ENCODE measurements around the gene GBP1. TPM values are rescaled to one million over a fixed set of nuclear protein-coding genes. Genes with fewer than 3 reads are reported as not detected.

The GBP1 gene, protein sequence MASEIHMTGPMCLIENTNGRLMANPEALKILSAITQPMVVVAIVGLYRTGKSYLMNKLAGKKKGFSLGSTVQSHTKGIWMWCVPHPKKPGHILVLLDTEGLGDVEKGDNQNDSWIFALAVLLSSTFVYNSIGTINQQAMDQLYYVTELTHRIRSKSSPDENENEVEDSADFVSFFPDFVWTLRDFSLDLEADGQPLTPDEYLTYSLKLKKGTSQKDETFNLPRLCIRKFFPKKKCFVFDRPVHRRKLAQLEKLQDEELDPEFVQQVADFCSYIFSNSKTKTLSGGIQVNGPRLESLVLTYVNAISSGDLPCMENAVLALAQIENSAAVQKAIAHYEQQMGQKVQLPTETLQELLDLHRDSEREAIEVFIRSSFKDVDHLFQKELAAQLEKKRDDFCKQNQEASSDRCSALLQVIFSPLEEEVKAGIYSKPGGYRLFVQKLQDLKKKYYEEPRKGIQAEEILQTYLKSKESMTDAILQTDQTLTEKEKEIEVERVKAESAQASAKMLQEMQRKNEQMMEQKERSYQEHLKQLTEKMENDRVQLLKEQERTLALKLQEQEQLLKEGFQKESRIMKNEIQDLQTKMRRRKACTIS
- 10 to 100 TPM; 21.1 to 51.8 (median 24.2) TPM for total RNA-seq

DNA sequence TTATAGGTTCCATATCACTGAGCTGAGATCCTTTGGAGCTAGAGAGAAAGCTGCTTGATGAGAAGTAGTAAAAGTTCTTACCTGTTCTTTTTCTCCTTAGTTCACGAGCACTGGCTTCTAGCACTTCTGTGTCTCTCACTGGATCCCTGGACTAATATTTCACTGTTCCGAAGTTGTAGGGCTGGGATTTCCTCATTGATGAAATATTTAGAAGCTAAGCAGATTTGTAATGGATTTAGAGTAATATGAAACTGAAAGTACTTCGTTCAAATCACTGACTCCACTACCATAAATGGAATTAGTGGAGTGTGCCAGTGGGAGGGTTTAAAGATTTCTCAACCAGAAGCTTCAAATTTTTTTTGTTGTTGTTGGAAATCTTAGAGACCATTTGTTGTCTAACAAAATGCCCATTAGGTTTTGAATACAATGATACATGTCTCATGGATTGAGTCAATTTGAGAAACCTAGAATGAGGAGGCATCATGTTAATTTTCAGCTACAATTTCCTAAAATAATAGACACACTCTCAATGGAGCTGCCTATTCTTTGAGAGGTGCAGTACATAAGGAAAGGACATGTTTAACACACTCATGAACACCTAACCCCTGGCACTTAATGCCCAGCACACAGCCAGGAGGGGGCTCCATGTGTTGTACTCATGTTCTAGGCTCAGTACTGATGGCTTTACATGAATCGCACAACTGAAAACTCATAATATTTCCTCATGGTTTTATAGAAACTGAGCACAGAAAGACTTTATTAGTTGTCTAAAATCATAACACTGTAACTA lies at the start of gene GBP1:
Gene GBP1, minus strand, starts transcription at position 130 of the 790 bp plus-strand sequence. CDS start 1,974 bp downstream, outside the sequence.
- Histone ChIP-seq H3K9me3 (no peaks in the 10 kb centered on the region), H3K4me3 (peak within 1 kb of the TSS; percentile 30 to 61 (median 44)), H3K36me3 (no peaks in the 10 kb centered on the region), H3K27ac (peak within 1 kb of the TSS; percentile 79 to 95 (median 92)), H3K27me3 (no peaks in the 10 kb centered on the region), H3K4me1 (peaks cover 0 to 65% (median 21%) of the 10 kb centered on the region in 4 donors)
- WGBS, 2 donors = 11 to 17% methylated on average over 4 of the region's 4 CpGs
- DNase-seq (ENCODE audit: low spot score in 2 of 2) = peak in 1 of 2 donors; percentile 61
- peak; percentile 56 to 66 for TF ChIP-seq POLR2A (IDR thresholded peaks at IDR 0.05)
- peak in 1 of 2 donors; percentile 89 for TF ChIP-seq EP300 (IDR thresholded peaks at IDR 0.05)
- TF ChIP-seq, protein P1, sequence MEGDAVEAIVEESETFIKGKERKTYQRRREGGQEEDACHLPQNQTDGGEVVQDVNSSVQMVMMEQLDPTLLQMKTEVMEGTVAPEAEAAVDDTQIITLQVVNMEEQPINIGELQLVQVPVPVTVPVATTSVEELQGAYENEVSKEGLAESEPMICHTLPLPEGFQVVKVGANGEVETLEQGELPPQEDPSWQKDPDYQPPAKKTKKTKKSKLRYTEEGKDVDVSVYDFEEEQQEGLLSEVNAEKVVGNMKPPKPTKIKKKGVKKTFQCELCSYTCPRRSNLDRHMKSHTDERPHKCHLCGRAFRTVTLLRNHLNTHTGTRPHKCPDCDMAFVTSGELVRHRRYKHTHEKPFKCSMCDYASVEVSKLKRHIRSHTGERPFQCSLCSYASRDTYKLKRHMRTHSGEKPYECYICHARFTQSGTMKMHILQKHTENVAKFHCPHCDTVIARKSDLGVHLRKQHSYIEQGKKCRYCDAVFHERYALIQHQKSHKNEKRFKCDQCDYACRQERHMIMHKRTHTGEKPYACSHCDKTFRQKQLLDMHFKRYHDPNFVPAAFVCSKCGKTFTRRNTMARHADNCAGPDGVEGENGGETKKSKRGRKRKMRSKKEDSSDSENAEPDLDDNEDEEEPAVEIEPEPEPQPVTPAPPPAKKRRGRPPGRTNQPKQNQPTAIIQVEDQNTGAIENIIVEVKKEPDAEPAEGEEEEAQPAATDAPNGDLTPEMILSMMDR (IDR thresholded peaks at IDR 0.05) = no peak

DNA sequence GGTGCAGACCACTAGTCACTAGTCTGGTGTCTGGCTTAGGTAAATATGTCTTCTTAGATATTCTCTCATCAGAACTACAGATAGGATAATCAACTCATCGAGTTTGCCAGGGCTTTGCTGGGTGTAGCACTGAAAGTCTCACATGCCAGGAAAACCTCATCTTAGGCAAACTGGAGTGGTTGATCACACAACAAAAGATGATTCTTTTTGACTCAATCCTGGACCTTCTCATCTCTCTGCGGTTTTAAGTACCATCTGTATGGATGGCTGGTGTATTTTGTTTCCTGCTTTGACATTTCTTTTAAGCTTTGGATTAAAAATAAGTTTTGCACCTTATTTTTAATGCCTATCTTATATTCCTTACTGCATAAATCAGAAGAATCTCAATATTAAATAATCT lies 49.7 kb upstream of the GBP1 start:
- Histone ChIP-seq H3K27ac (no peak overlapping the region), H3K4me1 (peaks cover 0 to 6% (median 0%) of the 10 kb centered on the region in 4 donors), H3K4me3 (no peak overlapping the region), H3K27me3 (no peaks in the 10 kb centered on the region), H3K9me3 (no peaks in the 10 kb centered on the region), H3K36me3 (peaks cover 0 to 98% (median 14%) of the 10 kb centered on the region in 3 donors)
- TF ChIP-seq, protein P1 (IDR thresholded peaks at IDR 0.05) = no peak
- TF ChIP-seq EP300 (IDR thresholded peaks at IDR 0.05) = no peak
- no peak for TF ChIP-seq POLR2A (IDR thresholded peaks at IDR 0.05)
- DNase-seq (ENCODE audit: low spot score in 2 of 2) = no peak
- 85 to 86% methylated on average over 2 of the region's 2 CpGs for WGBS, 2 donors

DNA sequence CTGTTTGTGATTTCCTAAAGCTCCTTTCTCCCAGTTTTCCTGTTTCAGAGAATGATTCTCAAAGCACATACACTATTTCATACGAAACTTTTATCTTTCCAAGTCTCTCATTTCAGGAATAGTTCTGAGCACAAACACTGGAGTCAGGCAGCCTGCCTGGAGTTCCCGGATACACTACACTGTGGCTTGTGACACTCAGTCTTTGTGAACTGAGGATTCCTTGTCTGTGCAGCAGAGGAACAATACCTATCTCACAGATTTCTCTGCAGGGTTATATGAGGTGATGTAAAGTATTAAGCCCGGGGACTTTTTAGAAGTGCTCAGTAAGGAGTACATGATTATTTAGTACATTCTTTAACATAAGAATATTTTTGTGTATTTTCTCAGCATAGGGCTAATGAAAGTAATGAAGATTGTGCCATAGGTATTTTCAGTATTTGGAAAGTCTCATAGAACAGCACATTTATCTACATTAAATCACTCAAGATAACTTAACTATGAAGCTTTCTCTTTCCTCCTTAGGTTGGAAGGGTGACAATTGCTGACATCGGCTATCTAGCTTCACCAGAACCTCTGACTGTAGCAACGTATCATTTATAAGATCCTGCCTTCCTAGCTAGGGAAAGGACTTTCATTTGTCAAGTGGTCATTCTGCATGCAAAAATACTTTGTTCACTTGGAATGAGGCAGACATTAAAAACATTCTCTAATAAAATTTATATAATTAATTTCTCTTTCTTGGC lies 48.0 kb upstream of the GBP1 start:
- Histone ChIP-seq H3K9me3 (no peaks in the 10 kb centered on the region), H3K27me3 (no peaks in the 10 kb centered on the region)
- TF ChIP-seq POLR2A (IDR thresholded peaks at IDR 0.05) (no peak), EP300 (IDR thresholded peaks at IDR 0.05) (no peak)

DNA sequence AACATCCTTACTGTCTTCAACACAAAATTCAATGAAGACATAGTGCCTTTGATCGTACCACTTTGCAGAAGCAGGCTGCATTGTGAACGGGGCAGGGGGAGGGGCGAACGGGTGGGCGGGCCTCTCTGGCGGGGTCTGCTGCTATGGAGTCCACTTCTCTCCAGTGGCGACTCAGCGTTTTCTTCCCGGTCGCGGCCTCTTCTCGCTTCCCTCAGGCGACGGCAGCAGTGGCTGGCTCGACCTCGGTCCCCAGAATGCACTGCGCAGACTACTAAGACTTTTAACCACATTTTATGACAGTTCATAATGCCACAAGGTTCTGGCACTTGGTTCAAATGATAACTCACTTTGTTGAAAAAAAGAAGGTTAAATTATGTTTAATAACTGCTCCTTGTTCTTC lies 39.7 kb upstream of the GBP1 start:
- Histone ChIP-seq H3K27ac (no peak overlapping the region), H3K27me3 (no peaks in the 10 kb centered on the region), H3K4me3 (no peak overlapping the region), H3K9me3 (no peaks in the 10 kb centered on the region), H3K36me3 (peaks cover 0 to 59% (median 16%) of the 10 kb centered on the region in 3 donors), H3K4me1 (no peaks in the 10 kb centered on the region)
- 92 to 93% methylated on average over 17 of the region's 17 CpGs for WGBS, 2 donors
- no peak for DNase-seq (ENCODE audit: low spot score in 2 of 2)
- TF ChIP-seq, protein P1 (IDR thresholded peaks at IDR 0.05) = no peak
- TF ChIP-seq POLR2A (IDR thresholded peaks at IDR 0.05) (no peak), EP300 (IDR thresholded peaks at IDR 0.05) (no peak)

More for the DNA sequence above, 48.0 kb upstream of the GBP1 start:
- H3K4me3 ChIP-seq = no peak overlapping the region
- H3K4me1 ChIP-seq = peaks cover 0 to 6% (median 0%) of the 10 kb centered on the region in 4 donors
- peaks cover 0 to 98% (median 6%) of the 10 kb centered on the region in 3 donors for H3K36me3 ChIP-seq
- H3K27ac ChIP-seq = peak overlapping the region in 1 of 4 donors; percentile 20
- DNase-seq (ENCODE audit: low spot score in 2 of 2) = no peak
- WGBS, 2 donors = 49 to 50% methylated on average over 5 of the region's 5 CpGs

DNA sequence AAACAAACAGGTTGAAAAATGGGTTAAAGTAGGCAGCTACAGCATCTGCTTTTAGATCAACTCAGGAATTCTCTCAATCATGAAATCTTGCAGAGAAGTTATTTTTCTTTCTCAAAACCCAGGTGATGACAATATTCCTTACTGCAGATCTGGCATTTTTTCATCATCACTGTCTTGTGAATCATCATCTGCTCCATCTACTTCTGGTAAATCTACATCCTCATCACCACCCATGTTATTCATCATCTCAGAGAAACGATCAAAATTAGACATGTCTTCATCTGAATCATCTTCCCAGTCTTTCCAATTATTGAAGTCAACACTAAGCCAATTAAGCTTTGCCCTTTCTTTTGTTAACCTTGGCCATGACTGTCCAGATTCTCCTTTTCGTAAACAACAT lies 39.1 kb upstream of the GBP1 start:
- H3K36me3 ChIP-seq = peaks cover 0 to 54% (median 16%) of the 10 kb centered on the region in 3 donors
- no peaks in the 10 kb centered on the region for H3K4me1 ChIP-seq

More for the DNA sequence above, 39.1 kb upstream of the GBP1 start:
- WGBS, 2 donors = 89 to 90% methylated on average over 2 of the region's 2 CpGs
- DNase-seq (ENCODE audit: low spot score in 2 of 2) = no peak
- Histone ChIP-seq H3K9me3 (no peaks in the 10 kb centered on the region), H3K4me3 (no peak overlapping the region), H3K27ac (no peak overlapping the region), H3K27me3 (no peaks in the 10 kb centered on the region)
- TF ChIP-seq EP300 (IDR thresholded peaks at IDR 0.05) (no peak), POLR2A (IDR thresholded peaks at IDR 0.05) (no peak)
- TF ChIP-seq, protein P1 (IDR thresholded peaks at IDR 0.05) = no peak
